ENCODE measurements around the gene PSEN1. TPM values are rescaled to one million over a fixed set of nuclear protein-coding genes. Genes with fewer than 3 reads are reported as not detected.

Gene PSEN1
- polyA plus RNA-seq, 2 of the 4 experiments (the other 2 are of a cell fraction), result 21.6 to 38.1 TPM

- no peak for FAIRE-seq
- H3K9me3 ChIP-seq, result no peaks in the 10 kb centered on the region
- no peak overlapping the region for H3K4me2 ChIP-seq
- ChIA-PET CTCF (interaction anchor here (0.6 to 3.6 kb wide), 8 partner anchors 15 to 305 kb away, joined by 3 to 19 read pairs (median 3); no protein-coding TSS in a partner anchor), POLR2A (interaction anchor here (0.8 kb wide), 1 partner anchor 32 kb away, joined by 4 read pairs; the partner anchor contains the start of gene PSEN1)
- ATAC-seq, result no peak
- no peak for TF ChIP-seq CHD2 (IDR thresholded peaks at IDR 0.05; ENCODE audit: low read length, partially characterized antibody)
- TF ChIP-seq NPAS2 (CRISPR knock-in tag; IDR thresholded peaks at IDR 0.05; ENCODE audit: borderline replicate concordance), result no peak
- TF ChIP-seq PBX3 (IDR thresholded peaks at IDR 0.05), result no peak
- TF ChIP-seq USF2 (IDR thresholded peaks at IDR 0.05), result no peak
- TF ChIP-seq HES2 (IDR thresholded peaks at IDR 0.05), result no peak
- no peak for TF ChIP-seq EHMT2 (IDR thresholded peaks at IDR 0.05; ENCODE audit: low read depth)
- no peak for TF ChIP-seq RAD21 (conservative IDR thresholded peaks at IDR 0.05 in 1 of 2, IDR thresholded peaks at IDR 0.05 in 1 of 2)
- TF ChIP-seq HMGXB4 (CRISPR knock-in tag; IDR thresholded peaks at IDR 0.05; ENCODE audit: borderline replicate concordance), result no peak
- no peak for TF ChIP-seq PHF8 (IDR thresholded peaks at IDR 0.05; ENCODE audit: borderline replicate concordance, low read depth)
- no peak for TF ChIP-seq CBX2 (IDR thresholded peaks at IDR 0.05; ENCODE audit: borderline replicate concordance, low read depth)
- no peak for TF ChIP-seq ESRRA (IDR thresholded peaks at IDR 0.05; ENCODE audit: borderline replicate concordance, low read length)
- no peak for TF ChIP-seq POLR2A (IDR thresholded peaks at IDR 0.05; ENCODE audit: low read length)
- TF ChIP-seq POLR2AphosphoS2 (conservative IDR thresholded peaks at IDR 0.05; ENCODE audit: low read length), result no peak
- no peak overlapping the region for H3K4me3 ChIP-seq
- H3K27ac ChIP-seq, result no peak overlapping the region
- no peaks in the 10 kb centered on the region for H3K4me1 ChIP-seq
- DNase-seq (ENCODE audit: low read depth in 1 of 2, low spot score in 1 of 2), result no peak
- WGBS (ENCODE audit: missing lambda C conversion rate), result 72% methylated on average over 4 of the region's 4 CpGs
Measured at GRCh38 chr14:73167727-73168126, 31.4 kb downstream of the PSEN1 start.

- no peak for TF ChIP-seq POLR2A (IDR thresholded peaks at IDR 0.05; ENCODE audit: low read length)
- no peak for TF ChIP-seq HOXB13 (CRISPR knock-in tag; IDR thresholded peaks at IDR 0.05; ENCODE audit: low read depth)
- TF ChIP-seq E2F6 (IDR thresholded peaks at IDR 0.05; ENCODE audit: borderline replicate concordance, low read depth), result no peak
- no peak for TF ChIP-seq PBX3 (IDR thresholded peaks at IDR 0.05)
- no peak for TF ChIP-seq ZFP36 (IDR thresholded peaks at IDR 0.05; ENCODE audit: borderline replicate concordance, partially characterized antibody)
- TF ChIP-seq CHD2 (IDR thresholded peaks at IDR 0.05; ENCODE audit: low read length, partially characterized antibody), result no peak
- TF ChIP-seq KDM5A (IDR thresholded peaks at IDR 0.05), result no peak
- TF ChIP-seq ZSCAN20 (CRISPR knock-in tag; IDR thresholded peaks at IDR 0.05), result no peak
- no peak for TF ChIP-seq ZNF302 (CRISPR knock-in tag; IDR thresholded peaks at IDR 0.05)
- no peak for TF ChIP-seq CBX2 (IDR thresholded peaks at IDR 0.05; ENCODE audit: borderline replicate concordance, low read depth)
- TF ChIP-seq POLR2AphosphoS2 (conservative IDR thresholded peaks at IDR 0.05; ENCODE audit: low read length), result no peak
- TF ChIP-seq ZC3H11A (IDR thresholded peaks at IDR 0.05), result no peak
- no peak for TF ChIP-seq REST (IDR thresholded peaks at IDR 0.05)
- TF ChIP-seq HOXA7 (CRISPR knock-in tag; IDR thresholded peaks at IDR 0.05), result no peak
- no peak for TF ChIP-seq HDAC2 (IDR thresholded peaks at IDR 0.05)
- no peak for TF ChIP-seq RAD21 (conservative IDR thresholded peaks at IDR 0.05 in 1 of 2, IDR thresholded peaks at IDR 0.05 in 1 of 2)
Measured at GRCh38 chr14:73168274-73168673, 32.0 kb downstream of the PSEN1 start.

More at GRCh38 chr14:73168274-73168673, 32.0 kb downstream of the PSEN1 start:
- no peak for FAIRE-seq
- Histone ChIP-seq H3K9me3 (no peaks in the 10 kb centered on the region), H3K4me2 (no peak overlapping the region), H3K27ac (no peak overlapping the region), H3K4me1 (no peaks in the 10 kb centered on the region), H3K4me3 (no peak overlapping the region)
- no peak for ATAC-seq
- ChIA-PET POLR2A (no interaction called here), CTCF (interaction anchor here (0.6 to 3.6 kb wide), 6 partner anchors 15 to 305 kb away, joined by 3 to 19 read pairs (median 4); no protein-coding TSS in a partner anchor)
- DNase-seq (ENCODE audit: low read depth in 1 of 2, low spot score in 1 of 2), result no peak
- WGBS (ENCODE audit: missing lambda C conversion rate), result 91% methylated on average over 9 of the region's 9 CpGs
